ENCODE measurements around the gene CDK17. TPM values are rescaled to one million over a fixed set of nuclear protein-coding genes. Genes with fewer than 3 reads are reported as not detected.

CDK17 gene
- total and polyA plus RNA-seq, 9 of the 15 experiments (the other 6 are each of a cell fraction or from before 2014, with no cell fraction given), result 4.8 to 39.3 (median 21.6) TPM

DNA sequence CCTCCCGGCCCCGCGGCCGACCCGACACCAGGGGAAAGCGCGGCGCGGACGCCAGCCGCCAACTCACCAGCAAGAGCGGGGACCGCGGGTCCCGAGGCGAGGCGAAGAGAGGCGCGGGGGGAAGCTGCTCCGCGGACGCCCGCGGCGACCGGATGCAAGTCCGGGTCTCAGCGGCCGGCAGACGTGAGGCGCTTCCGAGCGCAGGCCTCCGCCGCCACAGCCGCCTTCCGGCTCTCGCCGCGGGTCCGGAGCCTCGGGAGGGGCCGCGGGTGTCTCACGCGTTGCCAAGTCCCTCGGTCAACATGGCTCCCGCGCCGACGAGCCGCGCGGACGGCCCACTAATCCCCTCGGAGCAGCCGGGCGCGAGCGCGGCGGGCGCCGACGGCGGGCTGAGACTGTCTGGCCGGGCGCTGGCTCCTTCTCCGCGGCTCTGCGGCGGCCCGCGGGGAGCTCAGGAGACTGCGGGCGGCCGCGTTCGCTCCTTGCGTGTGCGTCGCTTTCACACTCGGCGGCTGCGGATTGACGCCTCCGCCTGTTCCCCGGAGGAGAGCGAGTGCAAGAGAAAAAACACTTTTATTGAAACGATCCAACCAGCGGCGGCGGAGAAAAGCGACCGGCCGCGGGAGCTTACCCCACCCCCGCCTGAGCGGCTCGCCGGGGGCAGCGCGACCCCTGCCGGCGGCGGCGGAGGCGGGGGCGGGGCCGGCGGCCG is at the start of gene CDK17 (continued):
- TF ChIP-seq, protein P1, sequence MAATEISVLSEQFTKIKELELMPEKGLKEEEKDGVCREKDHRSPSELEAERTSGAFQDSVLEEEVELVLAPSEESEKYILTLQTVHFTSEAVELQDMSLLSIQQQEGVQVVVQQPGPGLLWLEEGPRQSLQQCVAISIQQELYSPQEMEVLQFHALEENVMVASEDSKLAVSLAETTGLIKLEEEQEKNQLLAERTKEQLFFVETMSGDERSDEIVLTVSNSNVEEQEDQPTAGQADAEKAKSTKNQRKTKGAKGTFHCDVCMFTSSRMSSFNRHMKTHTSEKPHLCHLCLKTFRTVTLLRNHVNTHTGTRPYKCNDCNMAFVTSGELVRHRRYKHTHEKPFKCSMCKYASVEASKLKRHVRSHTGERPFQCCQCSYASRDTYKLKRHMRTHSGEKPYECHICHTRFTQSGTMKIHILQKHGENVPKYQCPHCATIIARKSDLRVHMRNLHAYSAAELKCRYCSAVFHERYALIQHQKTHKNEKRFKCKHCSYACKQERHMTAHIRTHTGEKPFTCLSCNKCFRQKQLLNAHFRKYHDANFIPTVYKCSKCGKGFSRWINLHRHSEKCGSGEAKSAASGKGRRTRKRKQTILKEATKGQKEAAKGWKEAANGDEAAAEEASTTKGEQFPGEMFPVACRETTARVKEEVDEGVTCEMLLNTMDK (IDR thresholded peaks at IDR 0.05; ENCODE audit: borderline replicate concordance, insufficient read depth, low read depth, low read length, poor library complexity, severe bottlenecking), result peak; percentile 83
- TF ChIP-seq RB1 (IDR thresholded peaks at IDR 0.05; ENCODE audit: low read depth), result peak; percentile 72; the same call in 1 of the 2 replicates
- TF ChIP-seq ARID2 (IDR thresholded peaks at IDR 0.05), result no peak
- TF ChIP-seq USF1 (CRISPR knock-in tag; IDR thresholded peaks at IDR 0.05), result no peak
- TF ChIP-seq POU5F1 (IDR thresholded peaks at IDR 0.05; ENCODE audit: borderline replicate concordance, low read depth, low read length, partially characterized antibody), result no peak
- TF ChIP-seq, protein P2, sequence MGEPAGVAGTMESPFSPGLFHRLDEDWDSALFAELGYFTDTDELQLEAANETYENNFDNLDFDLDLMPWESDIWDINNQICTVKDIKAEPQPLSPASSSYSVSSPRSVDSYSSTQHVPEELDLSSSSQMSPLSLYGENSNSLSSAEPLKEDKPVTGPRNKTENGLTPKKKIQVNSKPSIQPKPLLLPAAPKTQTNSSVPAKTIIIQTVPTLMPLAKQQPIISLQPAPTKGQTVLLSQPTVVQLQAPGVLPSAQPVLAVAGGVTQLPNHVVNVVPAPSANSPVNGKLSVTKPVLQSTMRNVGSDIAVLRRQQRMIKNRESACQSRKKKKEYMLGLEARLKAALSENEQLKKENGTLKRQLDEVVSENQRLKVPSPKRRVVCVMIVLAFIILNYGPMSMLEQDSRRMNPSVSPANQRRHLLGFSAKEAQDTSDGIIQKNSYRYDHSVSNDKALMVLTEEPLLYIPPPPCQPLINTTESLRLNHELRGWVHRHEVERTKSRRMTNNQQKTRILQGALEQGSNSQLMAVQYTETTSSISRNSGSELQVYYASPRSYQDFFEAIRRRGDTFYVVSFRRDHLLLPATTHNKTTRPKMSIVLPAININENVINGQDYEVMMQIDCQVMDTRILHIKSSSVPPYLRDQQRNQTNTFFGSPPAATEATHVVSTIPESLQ (CRISPR knock-in tag; IDR thresholded peaks at IDR 0.05), result no peak
- TF ChIP-seq ZNF444 (CRISPR knock-in tag; IDR thresholded peaks at IDR 0.05), result no peak
- peak; percentile 76 for TF ChIP-seq POLR2A (conservative IDR thresholded peaks at IDR 0.05)
- peak; percentile 94 for TF ChIP-seq TBP (optimal IDR thresholded peaks at IDR 0.05; ENCODE audit: low read depth, low read length)
- no peak for TF ChIP-seq PREB (CRISPR knock-in tag; IDR thresholded peaks at IDR 0.05)
- peak; percentile 90 for TF ChIP-seq FIP1L1 (IDR thresholded peaks at IDR 0.05; ENCODE audit: low read depth, low read length, poor library complexity, severe bottlenecking)
- TF ChIP-seq KDM2B (CRISPR knock-in tag; IDR thresholded peaks at IDR 0.05), result no peak
- TF ChIP-seq, protein P3, sequence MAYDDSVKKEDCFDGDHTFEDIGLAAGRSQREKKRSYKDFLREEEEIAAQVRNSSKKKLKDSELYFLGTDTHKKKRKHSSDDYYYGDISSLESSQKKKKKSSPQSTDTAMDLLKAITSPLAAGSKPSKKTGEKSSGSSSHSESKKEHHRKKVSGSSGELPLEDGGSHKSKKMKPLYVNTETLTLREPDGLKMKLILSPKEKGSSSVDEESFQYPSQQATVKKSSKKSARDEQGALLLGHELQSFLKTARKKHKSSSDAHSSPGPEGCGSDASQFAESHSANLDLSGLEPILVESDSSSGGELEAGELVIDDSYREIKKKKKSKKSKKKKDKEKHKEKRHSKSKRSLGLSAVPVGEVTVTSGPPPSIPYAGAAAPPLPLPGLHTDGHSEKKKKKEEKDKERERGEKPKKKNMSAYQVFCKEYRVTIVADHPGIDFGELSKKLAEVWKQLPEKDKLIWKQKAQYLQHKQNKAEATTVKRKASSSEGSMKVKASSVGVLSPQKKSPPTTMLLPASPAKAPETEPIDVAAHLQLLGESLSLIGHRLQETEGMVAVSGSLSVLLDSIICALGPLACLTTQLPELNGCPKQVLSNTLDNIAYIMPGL (CRISPR knock-in tag; IDR thresholded peaks at IDR 0.05), result peak; percentile 81; the same call in 1 of the 2 replicates
- peak; percentile 49; the same call in 1 of the 2 replicates for TF ChIP-seq ZNF24 (IDR thresholded peaks at IDR 0.05)
- TF ChIP-seq RAD21 (CRISPR knock-in tag; conservative IDR thresholded peaks at IDR 0.05 in 1 of 2, IDR thresholded peaks at IDR 0.05 in 1 of 2), result peak; percentile 50 to 51
- TF ChIP-seq ARID3A (IDR thresholded peaks at IDR 0.05; ENCODE audit: borderline replicate concordance, low read depth, low read length), result no peak
- peak; percentile 78 for TF ChIP-seq SMAD4 (CRISPR knock-in tag; conservative IDR thresholded peaks at IDR 0.05)
- TF ChIP-seq CTBP1 (IDR thresholded peaks at IDR 0.05; ENCODE audit: borderline replicate concordance), result peak; percentile 81

All from K562 (cell line).